HCT116 (cell line): ENCODE measurements around the gene ANKRD61. TPM values are rescaled to one million over a fixed set of nuclear protein-coding genes. Genes with fewer than 3 reads are reported as not detected.
A peak's percentile ranks its signal among the peaks of the same experiment; 100 is the strongest.

Experiments
- ATAC-seq: fragments of 200-7000 bp; cut with Tn5 transposase; 2 replicates; pipeline ENCODE4 v1.9.1; 2020; ENCODE audit warnings: mild to moderate bottlenecking, moderate library complexity
- BruUV-seq: library from RNA; stranded (reverse); fragments of 400-500 nt; replicated peaks from 2 replicates; lab custom pipeline; 2021; lab: Mats Ljungman, UMichigan
- CTCF ChIA-PET: fragments of 300-600 bp; sonication (Branson Sonifier 250); formaldehyde crosslinking; loops from one replicate; lab custom pipeline; 2021; ENCODE audit warnings: antibody characterized with exemption; lab: Charles Lee
- POLR2A ChIA-PET: fragments of 300-600, 350-600 bp; sonication (Branson Sonifier 250); formaldehyde crosslinking; loops from one replicate; lab custom pipeline; 2021; ENCODE audit warnings: antibody characterized with exemption; lab: Charles Lee
- RAD21 ChIA-PET, 2 experiments: fragments of 300-600 bp; sonication (Branson Sonifier 250); formaldehyde crosslinking; loops; one replicate each; lab custom pipeline; 2023; ENCODE audit warnings: low total read pairs in 2 of 2; ENCODE audit not compliant: uncharacterized antibody in 2 of 2, unreplicated experiment in 2 of 2, low non-redundant PET in 1 of 2; lab: Charles Lee
- DNase-seq: peaks from one replicate; pipeline ENCODE4 v3.0.0-alpha.2; 2010; ENCODE audit warnings: low read depth, low spot score
- H2AFZ ChIP-seq: fragments of 200-600 bp; shearing (Covaris generic), sonication (generic); 2 replicates; pipeline ENCODE4 v1.6.1; 2017; ENCODE audit warnings: low read depth, mixed run types, mixed read lengths, antibody characterized with exemption, low read length; ENCODE audit not compliant: poor library complexity, severe bottlenecking
- H3K27ac ChIP-seq: 2 replicates; pipeline ENCODE4 v1.5.1; 2012; ENCODE audit warnings: low read depth, low read length
- H3K27me3 ChIP-seq: fragments of 200-600 bp; sonication (generic); 2 replicates; pipeline ENCODE4 v1.6.1; 2016; ENCODE audit warnings: mixed run types, low read length, mixed read lengths; ENCODE audit not compliant: insufficient read depth
- H3K36me3 ChIP-seq, 2 experiments: fragments of 200-500 bp in 1 of 2; fragments of 200-600 bp in 1 of 2; sonication (Bioruptor generic) in 1 of 2; sonication (generic) in 1 of 2; 2 replicates each; pipeline versions ENCODE4 v1.5.1 to v1.6.1; 2014 to 2016; ENCODE audit warnings: low read length in 2 of 2, inconsistent platforms in 1 of 2, mixed read lengths in 1 of 2, mixed run types in 1 of 2; ENCODE audit not compliant: insufficient read depth in 2 of 2, control insufficient read depth in 1 of 2
- H3K4me1 ChIP-seq, 2 experiments: fragments of 200-600 bp in 1 of 2; sonication (generic) in 1 of 2; 2 replicates each; pipeline versions ENCODE4 v1.5.1 to v1.6.1; 2012 to 2017; ENCODE audit warnings: low read length in 2 of 2, inconsistent platforms in 1 of 2, mild to moderate bottlenecking in 1 of 2, mixed read lengths in 1 of 2, mixed run types in 1 of 2, moderate library complexity in 1 of 2; ENCODE audit not compliant: insufficient read depth in 2 of 2, control insufficient read depth in 1 of 2
- H3K4me2 ChIP-seq: fragments of 200-600 bp; sonication (generic); 2 replicates; pipeline ENCODE4 v1.6.1; 2017; ENCODE audit warnings: mixed run types, low read length, mixed read lengths
- H3K4me3 ChIP-seq, 2 experiments: fragments of 200-600 bp in 1 of 2; sonication (generic) in 1 of 2; replicated peaks in 1 of 2; 2 replicates each; pipeline ENCODE4 v1.5.1; 2011 to 2016; ENCODE audit warnings: low read length in 2 of 2, control low read depth in 1 of 2, low read depth in 1 of 2, mild to moderate bottlenecking in 1 of 2, mixed read lengths in 1 of 2, mixed run types in 1 of 2
- H3K79me2 ChIP-seq: fragments of 200-600 bp; sonication (generic); 2 replicates; pipeline ENCODE4 v1.6.1; 2017; ENCODE audit warnings: mild to moderate bottlenecking, mixed run types, low read length, moderate library complexity, mixed read lengths; ENCODE audit not compliant: insufficient read depth
- H3K9ac ChIP-seq: fragments of 200-600 bp; sonication (generic); 2 replicates; pipeline ENCODE4 v1.6.1; 2016; ENCODE audit warnings: low read length, mixed read lengths
- H3K9me2 ChIP-seq: fragments of 200-600 bp; sonication (generic), shearing (Covaris generic); 2 replicates; pipeline ENCODE4 v1.6.1; 2017; ENCODE audit warnings: mixed run types, mild to moderate bottlenecking, moderate library complexity; ENCODE audit not compliant: insufficient read depth
- H3K9me3 ChIP-seq, 2 experiments: fragments of 200-500 bp in 1 of 2; fragments of 200-600 bp in 1 of 2; sonication (Bioruptor generic) in 1 of 2; sonication (generic) in 1 of 2; 2 replicates each; pipeline ENCODE4 v1.6.1; 2014 to 2017; ENCODE audit warnings: low read length in 2 of 2, mixed read lengths in 2 of 2, inconsistent platforms in 1 of 2, low read depth in 1 of 2, mild to moderate bottlenecking in 1 of 2, mixed run types in 1 of 2, moderate library complexity in 1 of 2; ENCODE audit not compliant: control insufficient read depth in 1 of 2, insufficient read depth in 1 of 2
- H4K20me1 ChIP-seq: fragments of 200-600 bp; sonication (generic), shearing (Covaris generic); 2 replicates; pipeline ENCODE4 v1.6.1; 2017; ENCODE audit warnings: mixed run types, mild to moderate bottlenecking, moderate library complexity; ENCODE audit not compliant: insufficient read depth
- CTCF ChIP-seq, 3 experiments: fragments of 200-600 bp in 1 of 3; sonication (generic) in 1 of 3; IDR thresholded peaks in 2 of 3; conservative IDR thresholded peaks in 1 of 3; 2 replicates each; pipeline ENCODE4 v1.5.1; 2012 to 2017; ENCODE audit warnings: low read depth in 2 of 3, low read length in 2 of 3, antibody characterized with exemption in 1 of 3, borderline replicate concordance in 1 of 3, control low read depth in 1 of 3, mild to moderate bottlenecking in 1 of 3, mixed read lengths in 1 of 3, mixed run types in 1 of 3, moderate library complexity in 1 of 3; ENCODE audit not compliant: insufficient read depth in 1 of 3
- EGR1 ChIP-seq: IDR thresholded peaks from 2 replicates; pipeline ENCODE4 v1.6.1; 2012; ENCODE audit warnings: low read depth
- RAD21 ChIP-seq: IDR thresholded peaks from 2 replicates; pipeline ENCODE4 v1.6.1; 2012; ENCODE audit warnings: low read depth, mild to moderate bottlenecking
- ZBTB33 ChIP-seq: IDR thresholded peaks from 2 replicates; pipeline ENCODE4 v1.6.1; 2011; ENCODE audit warnings: mild to moderate bottlenecking, low read length, moderate library complexity; ENCODE audit not compliant: insufficient replicate concordance; ENCODE audit errors: extremely low read depth
- intact Hi-C: fragments of 100-400 bp; cut with micrococcal nuclease; formaldehyde crosslinking; loops from 2 replicates; pipeline ENCODE4 v1.10.0; 2022
- total RNA-seq: library from RNA; stranded (reverse); gene quantifications from one replicate; pipeline ENCODE4 v1.2.1, GENCODE V29; 2021; ENCODE audit not compliant: unreplicated experiment

ANKRD61 gene
- total RNA-seq, 1 experiment from 2014 or later, result 0.17 TPM

- intact Hi-C loops, result loop anchor here (1.0 kb wide), 3 partner anchors 109 to 438 kb away; no protein-coding TSS in a partner anchor
- Histone ChIP-seq H3K9me2 (no peaks in the 10 kb centered on the region), H3K36me3 (peaks cover 15 to 32% of the 10 kb centered on the region in 2 experiments; a peak in 2 of 4 replicates), H3K9me3 (no peaks in the 10 kb centered on the region), H4K20me1 (no peaks in the 10 kb centered on the region), H3K4me3 (no peak overlapping the region), H2AFZ (no peak overlapping the region), H3K27me3 (no peaks in the 10 kb centered on the region), H3K9ac (no peak overlapping the region), H3K27ac (no peak overlapping the region), H3K4me2 (no peak overlapping the region), H3K79me2 (no peaks in the 10 kb centered on the region), H3K4me1 (peaks cover 0 to 8% of the 10 kb centered on the region in 2 experiments; a peak in 1 of 4 replicates)
- TF ChIP-seq CTCF (IDR thresholded peaks at IDR 0.05 in 2 of 3, conservative IDR thresholded peaks at IDR 0.05 in 1 of 3; ENCODE audit: borderline replicate concordance in 1 of 3, insufficient read depth in 1 of 3, low read depth in 2 of 3, low read length in 2 of 3), result peak; percentile 53 to 76 (median 67)
- no peak for TF ChIP-seq EGR1
- TF ChIP-seq ZBTB33, result no peak
- TF ChIP-seq RAD21, result peak; percentile 89
- POLR2A ChIA-PET, result interaction anchor here (0.7 kb wide), 1 partner anchor 12 kb away, joined by 3 read pairs; the partner anchor contains the start of genes AIMP2 and PMS2
- CTCF ChIA-PET, result interaction anchor here (0.6 to 1.8 kb wide), 8 partner anchors 11 to 388 kb away, joined by 3 to 9 read pairs (median 4); partner anchors contain the start of genes AIMP2 and PMS2
- no peak for DNase-seq
- RAD21 ChIA-PET, result interaction anchor here (0.6 to 1.3 kb wide), 3 partner anchors 109 to 164 kb away, joined by 3 to 4 read pairs (median 3); no protein-coding TSS in a partner anchor
- BruUV-seq, result no TSS peak
- peak; percentile 82 for ATAC-seq
Observed at GRCh38 chr7:5997210-5997808, 33.9 kb upstream of the ANKRD61 start.
